Measurements from ENCODE around the gene NPAS3.

Gene NPAS3

DNA sequence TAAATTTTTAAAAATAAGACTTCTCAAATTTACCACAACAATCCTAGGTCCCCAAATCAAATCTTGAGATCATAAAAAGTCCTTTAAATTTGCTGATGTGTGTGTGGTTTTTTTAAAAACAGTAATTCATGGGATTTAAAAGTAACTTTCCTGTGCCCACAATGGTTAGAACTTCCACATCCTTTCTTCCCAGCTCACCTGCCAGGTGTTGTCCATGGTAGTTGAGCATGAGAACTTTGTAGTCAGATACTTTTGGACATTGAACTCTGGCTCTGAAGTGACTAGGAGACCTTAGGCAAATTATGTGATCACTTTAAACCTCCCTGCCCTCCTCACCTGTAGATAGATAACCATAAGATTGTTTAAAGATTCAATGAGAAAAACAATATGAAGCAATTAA, 253.2 kb downstream of the NPAS3 start:
- DNase-seq = no peak

DNA sequence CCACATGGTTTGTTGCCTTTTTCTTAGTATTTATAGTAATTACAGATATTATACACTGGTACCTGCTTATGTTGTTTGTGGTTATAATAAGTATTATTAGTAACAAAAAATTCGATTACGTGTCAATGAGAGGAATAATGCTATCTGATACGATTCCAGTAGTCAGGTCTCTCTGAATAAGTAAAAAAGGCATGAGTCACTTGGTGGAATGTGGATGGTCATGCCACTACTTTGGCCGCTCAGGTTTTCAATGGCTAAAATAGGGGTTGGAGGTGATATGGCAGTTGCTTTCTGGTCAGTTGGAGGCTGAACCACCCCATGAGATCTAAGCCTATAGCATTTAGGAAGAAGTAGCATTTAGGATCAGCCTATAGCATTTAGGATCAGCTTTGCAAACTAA, 255.9 kb downstream of the NPAS3 start:
- DNase-seq = no peak

DNA sequence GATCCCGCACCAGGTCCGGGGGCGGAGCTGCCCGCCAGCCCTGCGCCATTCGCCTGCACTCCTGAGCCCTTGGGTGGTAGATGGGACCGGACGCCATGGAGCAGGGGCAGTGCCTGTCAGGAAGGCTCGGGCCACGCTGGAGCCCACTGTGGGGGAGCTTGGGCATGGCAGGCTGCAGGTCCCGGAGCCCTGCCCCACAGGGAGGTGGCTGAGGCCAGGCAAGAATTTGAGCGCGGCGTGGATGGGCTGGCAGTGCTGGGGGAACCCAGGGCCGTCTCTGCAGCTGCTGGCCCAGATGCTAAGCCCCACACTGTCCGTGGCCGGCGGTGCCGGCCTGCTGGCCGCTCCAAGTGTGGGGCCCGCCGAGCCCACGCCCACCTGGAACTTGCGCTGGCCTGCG, 260.0 kb downstream of the NPAS3 start:
- no peak for DNase-seq

DNA sequence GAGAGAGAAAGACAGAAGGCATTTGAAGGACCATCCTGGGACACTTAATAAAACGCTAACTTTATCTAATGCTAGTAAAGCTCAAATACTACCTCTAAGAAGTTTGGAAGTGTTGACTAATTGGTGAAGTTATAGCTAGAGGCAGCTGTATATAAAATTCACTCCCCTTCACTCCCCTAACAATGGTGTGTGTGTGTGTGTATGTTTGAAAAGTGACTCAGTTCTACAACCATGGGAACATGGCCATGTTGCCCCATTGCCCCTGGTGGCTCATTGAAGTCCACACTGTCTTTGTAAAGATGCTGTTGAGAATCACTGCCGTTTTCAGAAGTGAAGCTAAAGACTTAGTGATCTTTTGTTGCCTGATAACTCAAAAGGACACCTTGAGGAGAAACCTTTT, 262.4 kb downstream of the NPAS3 start:
- DNase-seq = no peak

DNA sequence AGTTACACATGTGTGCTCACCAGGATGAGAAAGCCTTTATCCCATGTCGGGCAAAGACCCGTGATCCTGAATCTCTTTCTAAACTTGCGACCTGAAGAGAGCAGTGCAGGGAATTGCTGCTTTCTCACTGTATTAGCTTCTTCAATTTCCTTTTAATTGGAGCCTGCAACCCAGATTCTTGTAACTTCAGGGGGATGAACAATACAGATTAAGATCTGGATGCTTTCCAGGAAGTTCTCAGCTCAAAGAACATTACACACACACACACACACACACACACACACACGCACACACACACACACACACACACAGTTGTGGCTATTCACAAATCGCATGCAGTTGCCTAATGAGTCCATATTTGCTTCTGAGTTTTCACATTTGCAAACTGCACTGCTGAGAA, 268.3 kb downstream of the NPAS3 start:
- no peak for DNase-seq

DNA sequence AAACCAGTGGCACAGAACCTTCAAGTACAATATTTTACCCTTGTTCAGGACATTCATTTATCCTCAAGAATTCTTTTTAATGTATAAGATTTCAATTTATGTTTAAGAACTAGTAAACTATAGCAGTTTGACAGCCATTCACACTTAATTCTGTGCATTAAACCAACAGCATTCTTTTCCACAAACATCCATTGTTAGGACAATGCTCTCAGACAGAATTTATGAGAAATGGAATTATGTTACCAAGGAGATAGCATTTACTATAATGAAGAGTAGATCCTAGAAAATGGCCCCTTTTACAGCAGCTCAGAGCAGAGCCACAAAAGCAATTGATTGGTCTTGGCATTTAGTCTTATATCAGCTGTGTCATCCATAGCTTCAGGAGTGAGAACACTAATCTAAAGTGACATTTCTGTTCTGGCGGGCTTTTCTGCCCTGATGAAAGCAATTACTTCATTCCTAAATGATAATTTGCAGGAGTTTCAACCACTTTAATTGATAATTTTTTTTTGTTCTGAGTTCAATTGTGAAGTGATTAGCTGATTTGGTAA, 268.9 kb downstream of the NPAS3 start:
- DNase-seq = no peak

DNA sequence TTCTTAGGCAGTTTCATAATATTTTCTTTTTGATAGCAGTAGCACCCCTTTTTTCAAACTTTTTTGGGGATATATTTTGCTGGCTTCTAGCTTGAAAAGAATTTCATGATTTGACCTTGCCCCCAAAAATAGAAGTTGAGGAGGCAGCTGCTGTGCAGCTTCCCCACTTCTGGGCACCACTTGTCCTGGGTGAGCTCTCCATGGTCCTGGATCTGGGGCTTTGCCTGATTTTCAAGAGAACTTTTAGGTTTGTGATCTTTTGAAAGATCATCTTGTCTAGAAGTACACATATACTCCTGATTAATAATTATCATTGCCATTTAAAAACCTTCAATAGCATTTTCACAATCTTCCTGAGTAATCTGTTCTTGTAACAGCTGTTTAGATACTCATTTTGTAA, 271.6 kb downstream of the NPAS3 start:
- no peak for DNase-seq

DNA sequence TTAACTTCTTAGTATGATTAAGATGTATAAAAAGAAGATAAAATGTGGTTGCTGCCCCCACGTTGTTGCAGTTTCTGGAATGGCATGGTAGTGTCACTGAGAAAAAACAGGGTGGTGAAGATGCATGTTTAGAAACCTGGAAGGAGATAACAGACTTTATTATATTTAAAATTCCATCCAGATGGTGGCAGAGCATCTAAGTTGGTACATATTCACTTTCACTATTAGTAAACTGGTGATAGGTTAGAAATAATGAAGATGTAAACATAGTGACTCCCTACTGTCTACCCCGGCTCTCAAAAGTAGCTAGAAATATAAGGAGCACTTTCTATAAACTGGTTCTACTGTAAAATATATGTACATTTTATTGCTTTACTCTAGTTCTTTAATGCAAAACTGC, 279.3 kb downstream of the NPAS3 start:
- no peak for DNase-seq

DNA sequence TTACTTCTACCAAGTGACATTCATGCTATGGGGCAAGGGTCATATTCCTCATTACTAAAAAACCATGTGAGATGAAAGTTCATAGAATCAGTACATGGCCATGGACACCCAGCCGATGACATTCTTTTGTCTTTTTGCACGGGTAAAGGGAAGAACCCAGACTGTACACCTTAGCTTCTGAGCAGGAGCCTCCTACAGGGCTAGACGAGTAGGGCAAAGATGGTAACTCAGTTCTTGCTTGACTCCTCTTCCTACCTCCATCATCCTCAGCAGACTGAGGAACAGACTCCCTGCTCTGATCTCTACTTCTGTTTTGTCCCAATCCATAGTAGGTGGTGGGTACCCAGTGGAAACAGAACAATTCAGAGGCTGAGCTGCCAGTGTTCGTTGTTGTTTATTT, 281.3 kb downstream of the NPAS3 start:
- DNase-seq = no peak

DNA sequence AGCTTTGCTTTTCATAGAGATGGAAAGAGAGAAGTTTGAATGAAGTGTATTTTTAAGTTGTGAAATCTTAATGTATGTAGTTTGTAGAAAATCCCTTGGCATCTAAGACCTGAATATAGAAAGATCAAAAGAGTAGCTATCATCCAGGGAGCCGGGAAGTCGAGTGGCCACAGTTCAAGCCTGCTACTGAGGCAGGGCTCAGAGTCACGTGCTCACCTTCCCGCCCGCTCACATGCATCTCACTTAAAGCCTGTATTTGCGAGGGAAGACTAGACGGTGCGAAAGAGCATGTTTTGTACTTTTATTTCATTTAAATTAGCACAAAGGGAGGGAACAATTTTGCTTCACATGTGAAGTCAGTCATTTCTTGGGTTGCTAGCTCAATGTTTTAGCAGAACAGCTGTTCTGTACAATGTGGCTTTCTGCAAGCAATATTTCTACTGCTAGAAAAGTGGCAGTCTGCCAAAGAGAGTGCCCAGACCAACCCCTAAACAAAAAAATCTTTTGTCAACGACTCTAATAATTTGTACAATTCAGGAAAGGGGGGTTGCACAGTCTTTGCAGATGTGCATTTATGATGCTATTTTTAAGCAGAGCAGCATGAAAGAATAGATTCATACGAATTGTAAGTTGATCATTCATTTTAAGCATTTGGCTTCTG, 290.7 kb downstream of the NPAS3 start:
- DNase-seq = no peak

DNA sequence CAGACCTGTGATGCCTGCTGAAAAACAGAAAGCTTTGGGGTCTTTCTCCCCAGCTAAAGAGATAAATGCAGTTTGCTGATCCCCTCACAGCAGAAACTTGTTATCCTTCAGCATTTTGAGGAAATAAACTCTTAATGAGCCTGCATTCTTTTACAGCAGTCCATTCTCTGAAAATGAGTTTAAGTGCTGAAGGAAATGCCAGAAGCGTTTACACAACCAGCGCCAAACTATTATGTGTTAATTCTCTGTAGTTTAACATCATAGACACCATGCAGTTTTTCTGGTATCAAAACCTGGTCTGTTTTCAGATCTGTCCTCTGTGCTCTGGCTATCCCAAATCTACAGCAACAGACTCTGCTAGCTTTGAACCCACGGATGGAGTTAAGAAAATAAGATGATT, 291.3 kb downstream of the NPAS3 start:
- DNase-seq = no peak

DNA sequence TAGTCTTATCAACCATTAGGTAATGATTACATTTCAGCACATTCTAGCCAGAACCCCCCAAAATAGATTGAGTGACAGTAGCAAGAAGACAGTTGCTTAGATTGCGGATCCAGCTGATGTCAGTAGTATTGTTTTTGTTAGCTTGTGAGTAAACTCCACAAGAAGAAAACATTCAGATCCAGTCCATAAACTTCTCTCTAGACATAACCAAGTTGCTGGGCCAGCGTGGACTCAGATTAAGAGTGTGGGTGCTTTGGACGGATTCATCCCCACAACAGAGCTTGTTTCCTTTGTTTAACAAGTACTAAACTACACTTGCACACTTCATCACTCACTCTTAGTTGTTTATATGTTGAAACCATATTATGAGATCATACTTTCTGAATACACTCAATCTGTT, 293.4 kb downstream of the NPAS3 start:
- DNase-seq = no peak

DNA sequence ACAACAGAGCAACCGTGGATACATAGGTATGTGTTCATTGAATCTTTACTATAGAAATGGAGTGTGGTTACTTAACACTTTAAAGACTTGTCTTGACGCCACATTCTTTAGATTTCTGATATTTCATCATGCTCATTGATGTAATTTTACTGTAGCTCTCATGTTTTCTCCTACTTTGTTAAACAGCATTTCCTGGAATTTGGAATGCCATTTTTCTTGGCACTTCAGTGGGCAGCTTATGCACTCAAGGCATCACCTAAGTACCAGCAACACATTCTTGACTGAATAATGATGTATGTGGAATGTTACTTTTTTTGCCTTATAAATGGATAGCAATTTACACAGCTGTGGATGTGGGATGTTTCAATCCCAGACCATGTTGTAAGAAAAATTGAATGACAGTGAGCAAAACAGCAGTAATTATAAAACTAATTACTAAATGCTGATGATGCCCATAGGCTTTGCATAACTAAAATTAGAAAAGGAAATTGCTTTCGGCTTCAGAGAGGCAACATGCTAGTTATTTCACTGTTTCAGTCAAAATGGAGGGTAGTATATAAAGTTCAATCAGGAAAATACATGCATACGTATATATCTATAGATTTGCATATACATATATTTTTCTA, 298.5 kb downstream of the NPAS3 start:
- no peak for DNase-seq

DNA sequence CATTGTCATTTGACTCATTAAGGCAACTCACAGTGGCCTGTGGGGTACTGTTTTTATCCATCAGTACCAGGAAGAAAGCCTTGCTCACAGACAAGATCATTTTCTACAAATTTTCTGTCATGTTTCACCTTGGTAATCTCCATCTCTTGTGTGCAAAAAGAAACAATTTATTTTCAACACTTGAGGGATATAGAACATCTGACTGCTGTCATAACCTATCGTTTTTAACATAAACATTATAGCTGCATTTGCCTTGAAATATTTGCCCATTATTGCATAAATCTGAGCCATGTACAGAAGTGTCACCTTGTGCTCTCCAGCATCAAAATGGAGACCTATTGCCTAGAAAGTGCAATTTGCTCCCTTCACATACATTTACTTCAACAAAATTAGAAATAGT, 300.8 kb downstream of the NPAS3 start:
- DNase-seq = no peak

DNA sequence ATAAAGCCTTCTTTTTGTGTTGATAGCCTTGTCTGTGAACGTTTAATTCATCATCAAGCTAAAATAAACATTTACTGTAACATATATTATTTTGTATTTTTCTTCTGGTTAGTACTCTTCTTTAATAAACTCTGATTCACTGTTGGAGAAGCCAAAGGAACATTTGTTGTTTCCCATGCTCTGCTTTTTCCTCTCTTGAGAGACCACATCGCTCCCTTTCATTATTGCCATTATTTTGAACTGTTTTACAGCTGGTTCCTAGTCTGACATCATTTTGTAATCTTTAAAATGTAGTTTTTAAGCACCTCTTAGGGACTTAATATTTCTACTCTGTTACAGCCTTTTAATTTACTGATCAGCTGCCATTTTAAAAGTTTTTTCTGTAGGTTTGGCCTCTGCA, 301.8 kb downstream of the NPAS3 start:
- no peak for DNase-seq

DNA sequence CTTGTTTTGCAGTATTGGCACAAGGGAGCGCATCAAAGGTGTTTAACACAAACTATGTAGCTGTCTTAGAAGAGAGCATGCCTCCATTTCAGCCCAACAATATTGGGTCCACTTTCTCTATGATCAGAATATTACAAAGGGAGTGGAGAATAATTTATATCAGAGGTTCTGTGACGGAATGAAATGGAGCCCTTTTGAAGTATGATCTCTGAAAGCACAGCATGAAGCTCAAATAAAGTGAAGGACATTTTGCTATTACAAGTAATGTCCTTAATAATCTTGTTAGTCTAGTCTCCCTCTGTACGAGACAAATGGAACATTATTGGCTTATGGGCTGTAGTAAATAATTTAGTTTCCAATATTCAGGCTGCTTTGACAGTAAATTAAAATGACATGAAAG, 302.7 kb downstream of the NPAS3 start:
- no peak for DNase-seq

DNA sequence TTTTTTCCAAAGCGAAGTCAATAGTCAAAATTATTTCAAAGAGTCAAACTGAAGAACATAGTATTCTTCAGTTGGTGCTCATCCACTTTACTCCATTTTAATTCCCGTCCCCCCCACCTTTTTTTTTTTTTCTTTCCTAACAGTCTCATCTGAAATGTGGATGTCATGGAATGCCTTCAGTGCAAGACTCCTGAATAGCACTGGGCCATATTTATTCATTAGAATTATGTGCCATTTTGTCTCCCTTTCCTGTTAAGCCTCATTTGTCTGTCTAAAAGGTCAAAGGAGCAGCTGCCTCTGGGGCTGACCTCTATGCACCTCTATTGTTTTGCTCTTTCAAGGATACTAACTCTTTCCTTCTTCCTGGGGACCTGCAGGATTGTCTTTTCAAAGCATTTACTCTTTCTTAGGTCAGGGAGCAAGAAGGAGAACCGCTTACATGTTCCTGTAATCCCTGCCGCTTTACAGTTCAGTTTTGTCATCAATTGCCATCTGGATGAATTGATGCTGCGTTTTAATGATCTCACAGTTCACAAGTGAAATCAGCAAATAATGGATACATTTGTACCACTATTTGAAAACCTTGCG, 310.6 kb downstream of the NPAS3 start:
- DNase-seq = no peak

DNA sequence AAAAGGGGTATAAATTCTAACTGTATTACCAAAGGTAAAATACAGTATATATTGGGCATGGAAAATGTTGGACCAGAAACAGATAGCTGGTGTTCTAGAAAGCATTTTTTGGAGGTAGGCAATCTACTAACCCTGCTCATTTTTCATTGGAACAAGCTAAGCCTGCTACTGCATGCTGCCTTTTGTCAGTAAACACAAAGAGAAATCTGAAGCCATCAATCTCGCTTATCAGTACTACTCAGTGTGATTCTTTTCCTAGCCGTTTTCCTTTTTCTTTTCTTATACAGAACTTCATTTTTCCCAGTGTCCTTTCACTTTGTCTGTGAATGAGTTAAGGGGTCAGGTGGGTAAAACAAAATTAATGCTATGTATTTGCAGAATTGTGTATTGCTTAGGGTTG, 312.3 kb downstream of the NPAS3 start:
- no peak for DNase-seq

DNA sequence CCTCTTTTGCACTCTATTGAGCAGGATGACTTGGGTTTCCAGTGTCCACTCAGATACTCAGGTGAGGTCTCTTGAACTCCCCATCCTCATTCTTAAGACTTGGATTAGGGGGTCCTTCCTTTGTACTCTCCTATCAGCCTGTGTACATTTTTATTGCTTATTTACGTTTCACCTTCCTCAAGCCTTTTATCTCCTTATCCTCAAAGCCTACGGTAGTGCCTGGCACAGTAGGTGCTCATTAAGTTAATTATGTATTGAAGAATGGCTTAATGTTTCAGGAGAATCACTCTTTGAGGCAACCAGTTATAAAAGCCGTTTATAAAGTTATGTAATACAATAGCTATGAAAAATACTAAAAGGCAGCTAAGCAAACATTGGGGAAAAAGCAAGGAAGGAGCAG, 315.7 kb downstream of the NPAS3 start:
- DNase-seq = no peak

DNA sequence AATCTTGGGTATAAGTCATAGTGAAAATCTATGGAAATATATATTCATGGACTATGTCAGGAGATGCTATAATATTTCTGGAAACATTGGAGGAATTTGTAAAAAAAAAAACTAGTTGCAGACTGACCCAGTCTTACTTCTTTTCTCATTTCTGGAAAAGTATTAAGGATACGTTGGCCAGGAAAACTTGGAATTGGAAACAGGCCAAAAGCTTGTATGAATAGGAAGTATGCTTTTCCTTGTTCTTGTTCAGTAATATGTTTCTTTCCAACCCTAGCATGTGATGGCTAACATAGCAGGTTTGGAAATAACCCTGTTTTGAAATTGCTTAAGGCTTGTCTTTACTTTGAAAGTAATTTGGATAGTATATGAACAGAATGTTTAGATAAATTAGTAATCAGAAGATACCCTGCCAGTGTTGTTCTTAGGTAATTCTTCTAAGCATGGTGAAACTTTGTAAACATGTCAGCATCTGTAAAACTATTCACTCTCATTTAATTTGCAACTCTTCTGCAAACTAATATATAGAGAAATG, 316.2 kb downstream of the NPAS3 start:
- DNase-seq = no peak

DNA sequence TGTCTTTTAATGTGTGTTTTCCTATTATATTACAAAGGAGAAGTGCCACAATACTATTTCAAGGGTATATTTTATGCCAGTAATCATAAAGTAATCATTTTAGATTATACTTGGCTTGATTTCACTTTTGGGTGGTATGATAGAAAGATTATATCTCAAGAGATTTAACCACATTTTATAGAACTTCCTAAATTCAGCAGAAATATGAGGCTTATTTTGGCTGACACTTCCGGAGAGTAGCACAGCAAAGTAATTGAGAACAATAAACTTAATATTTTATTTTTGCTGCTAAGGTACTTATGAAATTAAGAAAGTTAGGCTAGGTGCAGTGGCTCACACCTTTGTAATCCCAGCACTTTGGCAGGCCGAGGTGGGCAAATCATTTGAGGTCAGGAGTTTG, 319.1 kb downstream of the NPAS3 start:
- no peak for DNase-seq

DNA sequence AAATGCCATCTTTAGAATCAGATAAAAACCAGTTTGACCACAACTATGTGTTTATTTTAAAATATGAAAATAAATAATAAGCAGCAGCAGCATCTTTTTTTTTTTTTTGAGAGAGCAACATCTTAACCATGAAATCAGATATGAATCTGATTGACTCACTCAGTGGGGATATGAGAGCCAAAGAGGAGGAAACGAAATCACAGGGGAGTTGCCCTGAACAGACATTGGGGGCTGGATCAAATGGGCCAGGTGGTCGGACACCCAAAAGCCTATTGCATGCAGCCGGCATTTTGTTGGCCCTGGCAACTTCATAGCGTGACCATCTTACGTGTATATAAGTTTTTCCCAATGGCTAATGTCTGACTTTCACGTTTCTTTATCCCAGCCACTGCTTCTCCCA, 321.1 kb downstream of the NPAS3 start:
- DNase-seq = no peak

DNA sequence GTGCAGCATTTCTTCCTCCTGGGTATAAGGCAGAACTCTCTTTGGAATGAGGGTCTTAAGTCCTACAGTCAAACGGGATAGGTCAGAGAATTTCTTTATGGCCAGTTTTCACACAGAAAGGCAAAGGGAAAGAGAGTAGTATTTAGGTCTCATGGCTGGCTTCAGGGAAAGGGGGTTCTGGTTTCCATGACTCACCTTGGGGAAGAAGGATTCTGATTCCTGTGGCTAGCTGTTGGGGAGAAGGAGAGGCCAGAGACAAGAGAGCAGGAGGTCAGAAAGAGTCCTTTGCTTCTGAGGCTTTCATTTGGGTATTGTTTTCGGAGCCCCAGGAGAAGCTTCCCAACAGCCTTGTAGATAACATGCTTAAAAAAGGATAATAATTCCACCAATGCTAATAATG, 332.5 kb downstream of the NPAS3 start:
- DNase-seq = no peak

DNA sequence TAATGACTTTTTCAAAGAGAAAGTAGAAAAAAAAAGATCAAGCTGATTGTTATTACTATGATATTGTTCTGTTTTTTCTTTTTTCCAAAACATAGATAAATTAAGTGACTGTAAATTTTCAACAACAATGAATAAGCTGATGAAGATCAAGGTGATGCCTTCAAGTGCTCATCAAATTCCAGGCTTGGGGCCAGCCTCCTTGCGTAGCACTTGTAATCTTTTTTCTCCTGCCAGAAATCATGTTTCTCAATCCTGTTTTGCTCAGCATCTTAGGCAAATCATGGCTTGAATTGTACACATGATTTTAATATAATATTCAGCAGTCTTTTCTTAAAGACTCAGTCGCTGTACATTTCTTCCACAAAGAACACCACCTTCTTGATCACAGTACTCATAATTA, 333.2 kb downstream of the NPAS3 start:
- DNase-seq = no peak
